Transverse colon (tissue), 4 donors: ENCODE data around the gene ACP4. TPM values are rescaled to one million over a fixed set of nuclear protein-coding genes. Genes with fewer than 3 reads are reported as not detected.
A peak's percentile ranks its signal among the peaks of the same experiment; 100 is the strongest.

Source experiments
- DNase-seq: peaks from one replicate; pipeline ENCODE4 v3.0.0-alpha.2; 2019
- H3K27ac ChIP-seq, 4 donors: fragments of 200-600 bp; sonication (generic); 2 replicates each; pipeline ENCODE4 v1.5.1; 2016 to 2018; ENCODE audit warnings: inconsistent platforms in 4 of 4
- H3K27me3 ChIP-seq: fragments of 200-600 bp; sonication (generic); 2 replicates; pipeline ENCODE4 v1.5.1; 2017; ENCODE audit warnings: inconsistent platforms
- H3K36me3 ChIP-seq, 4 donors: fragments of 200-600 bp; sonication (generic); 2 replicates each; pipeline ENCODE4 v1.5.1; 2017 to 2019; ENCODE audit warnings: inconsistent platforms in 4 of 4
- H3K4me1 ChIP-seq, 4 donors: fragments of 200-600 bp; sonication (generic); 2 replicates each; pipeline ENCODE4 v1.5.1; 2017 to 2020; ENCODE audit warnings: inconsistent platforms in 4 of 4
- H3K4me3 ChIP-seq, 4 donors: fragments of 200-600 bp; sonication (generic); 1 replicate in 1 of 4; 2 replicates in 3 of 4; pipeline versions ENCODE4 v1.5.1 to v1.6.1; 2017 to 2019; ENCODE audit warnings: inconsistent platforms in 4 of 4
- H3K9me3 ChIP-seq, 2 donors: fragments of 200-600 bp; sonication (generic); 2 replicates each; pipeline ENCODE4 v1.5.1; 2017 to 2019; ENCODE audit warnings: inconsistent platforms in 2 of 2
- CTCF ChIP-seq, 5 experiments: fragments of 200-600 bp in 3 of 5; fragments of 450-650 bp in 2 of 5; sonication (generic) in 3 of 5; IDR thresholded peaks; 1 replicate in 2 of 5; 2 replicates in 3 of 5; pipeline ENCODE4 v1.5.1; 2016 to 2017; ENCODE audit warnings: antibody characterized with exemption in 5 of 5, inconsistent platforms in 3 of 5, mild to moderate bottlenecking in 2 of 5, moderate library complexity in 1 of 5
- EP300 ChIP-seq: sonication (generic); formaldehyde crosslinking; IDR thresholded peaks from one replicate; pipeline ENCODE4 v1.6.1; 2017; ENCODE audit warnings: antibody characterized with exemption, low read depth
- POLR2A ChIP-seq: fragments of 450-650 bp; IDR thresholded peaks from one replicate; pipeline ENCODE4 v1.6.1; 2016; ENCODE audit warnings: antibody characterized with exemption, mild to moderate bottlenecking, moderate library complexity
- POLR2AphosphoS5 ChIP-seq, 3 donors: sonication (generic); formaldehyde crosslinking; IDR thresholded peaks; one replicate each; pipeline ENCODE4 v1.6.1; 2016; ENCODE audit warnings: antibody characterized with exemption in 3 of 3
- WGBS, 2 donors: methylation state at CpG; one replicate each; pipeline ENCODE4 v1.1.5; 2018; ENCODE audit warnings: low coverage in 1 of 2; 5-methylcytosine and 5-hydroxymethylcytosine counted together
- in situ Hi-C, 4 donors: fragments of 200-750 bp; cut with MboI; loops; one replicate each; pipeline versions ENCODE4 v1.15.0 to v1.15.1; 2017; ENCODE audit warnings: low sequenced_read_pairs in 3 of 4, low pct_ligation_motif_present in 1 of 4, low pct_unique_long_range_greater_than_20kb in 1 of 4
- intact Hi-C: fragments of 100-400 bp; cut with DNase I; formaldehyde crosslinking; loops from one replicate; pipeline ENCODE4 v1.15.1; 2023; ENCODE audit warnings: low total_unique reads
- total RNA-seq, 4 donors: library from RNA; depleted of rRNA; stranded (reverse); fragments of >200 nt; gene quantifications; one replicate each; pipeline ENCODE4 v1.1.0, GENCODE V29; 2016

Gene ACP4
- total RNA-seq, 4 donors from 2014 or later = not detected

GRCh38 chr19:50794074-50794875 is 4.1 kb downstream of the ACP4 start:
- peaks cover 8% of the 10 kb centered on the region for H3K27me3 ChIP-seq
- no peak overlapping the region for H3K27ac ChIP-seq
- TF ChIP-seq CTCF (IDR thresholded peaks at IDR 0.05) (peak in 3 of 5 experiments; percentile 23 to 29 (median 24)), EP300 (no peak), POLR2AphosphoS5 (IDR thresholded peaks at IDR 0.05) (peak in 1 of 3 donors; percentile 1), POLR2A (no peak)
- DNase-seq = peak; percentile 38
- intact Hi-C loops (no loop called here), in situ Hi-C loops (loop anchor here in 2 of 4 donors (25.0 kb wide), 1 partner anchor 257 kb away; no protein-coding TSS in a partner anchor)
- no peak overlapping the region for H3K4me3 ChIP-seq
- whole genome bisulfite sequencing, 2 donors = 23 to 27% methylated on average over 2 to 16 of the region's 16 CpGs
- H3K36me3 ChIP-seq = no peaks in the 10 kb centered on the region
- no peaks in the 10 kb centered on the region for H3K9me3 ChIP-seq
- H3K4me1 ChIP-seq = no peaks in the 10 kb centered on the region

GRCh38 chr19:50794876-50795663 is 4.9 kb downstream of the ACP4 start:
- Histone ChIP-seq H3K27ac (no peak overlapping the region), H3K9me3 (no peaks in the 10 kb centered on the region), H3K4me3 (no peak overlapping the region), H3K36me3 (no peaks in the 10 kb centered on the region), H3K27me3 (peaks cover 8% of the 10 kb centered on the region), H3K4me1 (no peaks in the 10 kb centered on the region)
- 48 to 80% methylated on average over 1 to 14 of the region's 18 CpGs for WGBS, 2 donors
- intact Hi-C loops = no loop called here
- peak in 1 of 3 donors; percentile 1 for TF ChIP-seq POLR2AphosphoS5 (IDR thresholded peaks at IDR 0.05)
- no peak for TF ChIP-seq POLR2A
- peak in 1 of 5 experiments; percentile 10 for TF ChIP-seq CTCF (IDR thresholded peaks at IDR 0.05)
- DNase-seq = no peak
- in situ Hi-C loops = loop anchor here in 2 of 4 donors (25.0 kb wide), 1 partner anchor 258 kb away; no protein-coding TSS in a partner anchor

- DNase-seq = no peak
- intact Hi-C loops = no loop called here
- Histone ChIP-seq H3K27me3 (peaks cover 8% of the 10 kb centered on the region), H3K9me3 (no peaks in the 10 kb centered on the region), H3K4me1 (no peaks in the 10 kb centered on the region), H3K4me3 (no peak overlapping the region), H3K36me3 (no peaks in the 10 kb centered on the region), H3K27ac (no peak overlapping the region)
- TF ChIP-seq POLR2A = no peak
- TF ChIP-seq EP300 = no peak
- no peak for TF ChIP-seq CTCF (IDR thresholded peaks at IDR 0.05)
- TF ChIP-seq POLR2AphosphoS5 (IDR thresholded peaks at IDR 0.05) = no peak
- 88% methylated on average over 4 of the region's 4 CpGs; no CpG with 5 or more reads in 1 of the 2 donors for WGBS, 2 donors
- in situ Hi-C loops = loop anchor here in 2 of 4 donors (25.0 kb wide), 1 partner anchor 258 kb away; no protein-coding TSS in a partner anchor
Measured at GRCh38 chr19:50795664-50796073, 5.5 kb downstream of the ACP4 start.

- H3K4me1 ChIP-seq = no peaks in the 10 kb centered on the region
- no peak for DNase-seq
- H3K27me3 ChIP-seq = peaks cover 8% of the 10 kb centered on the region
- no peaks in the 10 kb centered on the region for H3K9me3 ChIP-seq
- in situ Hi-C loops = loop anchor here in 2 of 4 donors (25.0 kb wide), 1 partner anchor 259 kb away; no protein-coding TSS in a partner anchor
- no peak overlapping the region for H3K27ac ChIP-seq
- no peaks in the 10 kb centered on the region for H3K36me3 ChIP-seq
- no peak for TF ChIP-seq EP300
- no peak for TF ChIP-seq CTCF (IDR thresholded peaks at IDR 0.05)
- no peak for TF ChIP-seq POLR2AphosphoS5 (IDR thresholded peaks at IDR 0.05)
- TF ChIP-seq POLR2A = no peak
- intact Hi-C loops = no loop called here
- 72 to 79% methylated on average over 5 to 9 of the region's 9 CpGs for WGBS, 2 donors
- no peak overlapping the region for H3K4me3 ChIP-seq
Measured at GRCh38 chr19:50796128-50796633, 6.0 kb downstream of the ACP4 start.
